Duodenal mucosa (tissue), 2 donors: ENCODE results near the gene CCDC85A.

Experiments used
- H3K27ac ChIP-seq: one replicate; pipeline ENCODE4 v1.7.0; 2013; ENCODE audit warnings: low read depth, low read length
- H3K27me3 ChIP-seq, 2 donors: one replicate each; pipeline ENCODE4 v1.7.0; 2013; ENCODE audit warnings: low read length in 2 of 2, control low read depth in 1 of 2; ENCODE audit not compliant: insufficient read depth in 2 of 2, control insufficient read depth in 1 of 2
- H3K36me3 ChIP-seq, 2 donors: one replicate each; pipeline ENCODE4 v1.7.0; 2013; ENCODE audit warnings: low read length in 2 of 2, control low read depth in 1 of 2; ENCODE audit not compliant: insufficient read depth in 2 of 2, control insufficient read depth in 1 of 2
- H3K4me1 ChIP-seq, 2 donors: one replicate each; pipeline ENCODE4 v1.7.0; 2013; ENCODE audit warnings: low read length in 2 of 2, control low read depth in 1 of 2; ENCODE audit not compliant: insufficient read depth in 2 of 2, control insufficient read depth in 1 of 2
- H3K4me3 ChIP-seq, 2 donors: one replicate each; pipeline ENCODE4 v1.7.0; 2013; ENCODE audit warnings: low read length in 2 of 2, low read depth in 1 of 2
- H3K9ac ChIP-seq, 2 donors: one replicate each; pipeline ENCODE4 v1.7.0; 2013; ENCODE audit warnings: low read length in 2 of 2, low read depth in 1 of 2
- H3K9me3 ChIP-seq, 2 donors: one replicate each; pipeline ENCODE4 v1.7.0; 2013; ENCODE audit warnings: low read length in 2 of 2, control low read depth in 1 of 2; ENCODE audit not compliant: control insufficient read depth in 1 of 2

Gene CCDC85A

GRCh38 chr2:56338232-56338631 lies 154.4 kb downstream of the CCDC85A start:
- Histone ChIP-seq H3K36me3 (no peaks in the 10 kb centered on the region), H3K9me3 (no peaks in the 10 kb centered on the region), H3K4me1 (no peaks in the 10 kb centered on the region), H3K27ac (no peak overlapping the region), H3K9ac (no peak overlapping the region), H3K27me3 (no peaks in the 10 kb centered on the region), H3K4me3 (no peak overlapping the region)

- H3K4me1 ChIP-seq = no peaks in the 10 kb centered on the region
- no peak overlapping the region for H3K27ac ChIP-seq
- no peak overlapping the region for H3K4me3 ChIP-seq
- no peaks in the 10 kb centered on the region for H3K27me3 ChIP-seq
- H3K9me3 ChIP-seq = no peaks in the 10 kb centered on the region
- no peaks in the 10 kb centered on the region for H3K36me3 ChIP-seq
- H3K9ac ChIP-seq = no peak overlapping the region
Observed at GRCh38 chr2:56344771-56345170, 161.0 kb downstream of the CCDC85A start.

- no peak overlapping the region for H3K27ac ChIP-seq
Observed at GRCh38 chr2:56347881-56348280, 164.1 kb downstream of the CCDC85A start.

GRCh38 chr2:56348392-56349210 lies 164.8 kb downstream of the CCDC85A start:
- Histone ChIP-seq H3K4me1 (no peaks in the 10 kb centered on the region), H3K9ac (no peak overlapping the region), H3K36me3 (no peaks in the 10 kb centered on the region), H3K9me3 (no peaks in the 10 kb centered on the region), H3K4me3 (no peak overlapping the region), H3K27ac (no peak overlapping the region), H3K27me3 (no peaks in the 10 kb centered on the region)

More at GRCh38 chr2:56347881-56348280, 164.1 kb downstream of the CCDC85A start:
- no peak overlapping the region for H3K9ac ChIP-seq
- H3K9me3 ChIP-seq = no peaks in the 10 kb centered on the region
- no peaks in the 10 kb centered on the region for H3K4me1 ChIP-seq
- H3K36me3 ChIP-seq = no peaks in the 10 kb centered on the region
- H3K27me3 ChIP-seq = no peaks in the 10 kb centered on the region
- no peak overlapping the region for H3K4me3 ChIP-seq

GRCh38 chr2:56357655-56358295 lies 174.0 kb downstream of the CCDC85A start:
- no peaks in the 10 kb centered on the region for H3K27me3 ChIP-seq
- H3K9ac ChIP-seq = no peak overlapping the region
- no peaks in the 10 kb centered on the region for H3K9me3 ChIP-seq
- no peaks in the 10 kb centered on the region for H3K36me3 ChIP-seq
- no peak overlapping the region for H3K4me3 ChIP-seq
- H3K27ac ChIP-seq = no peak overlapping the region
- no peaks in the 10 kb centered on the region for H3K4me1 ChIP-seq

- Histone ChIP-seq H3K9me3 (no peaks in the 10 kb centered on the region), H3K9ac (no peak overlapping the region), H3K27ac (no peak overlapping the region), H3K4me3 (no peak overlapping the region), H3K36me3 (no peaks in the 10 kb centered on the region), H3K27me3 (no peaks in the 10 kb centered on the region), H3K4me1 (no peaks in the 10 kb centered on the region)
Observed at GRCh38 chr2:56361844-56362243, 178.1 kb downstream of the CCDC85A start.

GRCh38 chr2:56364902-56365301 lies 181.1 kb downstream of the CCDC85A start:
- Histone ChIP-seq H3K27ac (no peak overlapping the region), H3K4me3 (no peak overlapping the region), H3K36me3 (no peaks in the 10 kb centered on the region), H3K9me3 (no peaks in the 10 kb centered on the region), H3K4me1 (no peaks in the 10 kb centered on the region), H3K27me3 (no peaks in the 10 kb centered on the region), H3K9ac (no peak overlapping the region)

GRCh38 chr2:56369316-56369715 lies 185.5 kb downstream of the CCDC85A start:
- Histone ChIP-seq H3K4me3 (no peak overlapping the region), H3K36me3 (no peaks in the 10 kb centered on the region), H3K27ac (no peak overlapping the region), H3K9me3 (no peaks in the 10 kb centered on the region), H3K4me1 (no peaks in the 10 kb centered on the region), H3K27me3 (no peaks in the 10 kb centered on the region), H3K9ac (no peak overlapping the region)

GRCh38 chr2:56372071-56372656 lies 188.4 kb downstream of the CCDC85A start:
- Histone ChIP-seq H3K27me3 (no peaks in the 10 kb centered on the region), H3K4me3 (no peak overlapping the region), H3K36me3 (no peaks in the 10 kb centered on the region), H3K9ac (no peak overlapping the region), H3K4me1 (no peaks in the 10 kb centered on the region), H3K9me3 (no peaks in the 10 kb centered on the region), H3K27ac (no peak overlapping the region)

- Histone ChIP-seq H3K27me3 (no peaks in the 10 kb centered on the region), H3K9ac (no peak overlapping the region), H3K27ac (no peak overlapping the region), H3K4me3 (no peak overlapping the region), H3K36me3 (no peaks in the 10 kb centered on the region), H3K9me3 (no peaks in the 10 kb centered on the region), H3K4me1 (no peaks in the 10 kb centered on the region)
Observed at GRCh38 chr2:56375251-56375650, 191.5 kb downstream of the CCDC85A start.
